ENCODE results near the gene A2M. TPM values are rescaled to one million over a fixed set of nuclear protein-coding genes. Genes with fewer than 3 reads are reported as not detected.

The A2M gene
- total and polyA plus RNA-seq, 2 of the 13 experiments (the other 11 are each of a cell fraction or from before 2014, with no cell fraction given): 2,807 to 6,551 TPM

DNA sequence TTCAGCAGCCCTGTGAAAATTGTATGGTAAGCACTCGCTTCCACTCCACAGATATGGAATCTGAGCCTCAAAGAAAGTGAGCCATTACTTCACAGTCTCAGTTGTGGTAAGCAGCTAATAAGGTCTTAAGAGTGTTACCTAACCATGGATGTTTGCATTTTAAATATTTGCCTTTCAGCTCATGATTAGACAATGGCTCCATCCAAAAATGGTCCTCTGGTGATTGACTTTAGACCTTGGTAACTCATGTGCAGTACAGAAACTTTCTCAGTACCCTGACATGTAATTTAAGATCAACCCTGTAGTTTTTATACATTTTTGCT lies 1.8 kb downstream of the A2M start (continued):
- TF ChIP-seq WIZ (CRISPR knock-in tag; IDR thresholded peaks at IDR 0.05) (no peak), RXRB (CRISPR knock-in tag; IDR thresholded peaks at IDR 0.05; ENCODE audit: borderline replicate concordance) (peak; percentile 43; the same call in 1 of the 2 replicates), SMYD3 (CRISPR knock-in tag; IDR thresholded peaks at IDR 0.05) (peak; percentile 41; the same call in 1 of the 2 replicates), PITX1 (CRISPR knock-in tag; IDR thresholded peaks at IDR 0.05) (peak; percentile 86), ZC3H4 (CRISPR knock-in tag; IDR thresholded peaks at IDR 0.05; ENCODE audit: borderline replicate concordance) (peak; percentile 86; the same call in 1 of the 2 replicates), ZNF331 (CRISPR knock-in tag; IDR thresholded peaks at IDR 0.05) (0 out of 2 replicates have a peak, but pooled peaks have one; percentile 16), NCOA2 (CRISPR knock-in tag; IDR thresholded peaks at IDR 0.05) (peak; percentile 91), ZSCAN12 (CRISPR knock-in tag; IDR thresholded peaks at IDR 0.05) (no peak), BRCA1 (CRISPR knock-in tag; IDR thresholded peaks at IDR 0.05) (peak; percentile 21; the same call in 1 of the 2 replicates), NR2C2 (CRISPR knock-in tag; IDR thresholded peaks at IDR 0.05; ENCODE audit: borderline replicate concordance) (0 out of 2 replicates have a peak, but pooled peaks have one; percentile 42), ZBTB38 (CRISPR knock-in tag; IDR thresholded peaks at IDR 0.05) (no peak), MED13 (CRISPR knock-in tag; IDR thresholded peaks at IDR 0.05) (0 out of 2 replicates have a peak, but pooled peaks have one; percentile 77), ZNF660 (CRISPR knock-in tag; IDR thresholded peaks at IDR 0.05; ENCODE audit: borderline replicate concordance, low read depth) (no peak), FOXA3 (CRISPR knock-in tag; IDR thresholded peaks at IDR 0.05) (peak; percentile 83), ZSCAN31 (CRISPR knock-in tag; IDR thresholded peaks at IDR 0.05; ENCODE audit: low read depth) (no peak)
- TF ChIP-seq, protein P1, sequence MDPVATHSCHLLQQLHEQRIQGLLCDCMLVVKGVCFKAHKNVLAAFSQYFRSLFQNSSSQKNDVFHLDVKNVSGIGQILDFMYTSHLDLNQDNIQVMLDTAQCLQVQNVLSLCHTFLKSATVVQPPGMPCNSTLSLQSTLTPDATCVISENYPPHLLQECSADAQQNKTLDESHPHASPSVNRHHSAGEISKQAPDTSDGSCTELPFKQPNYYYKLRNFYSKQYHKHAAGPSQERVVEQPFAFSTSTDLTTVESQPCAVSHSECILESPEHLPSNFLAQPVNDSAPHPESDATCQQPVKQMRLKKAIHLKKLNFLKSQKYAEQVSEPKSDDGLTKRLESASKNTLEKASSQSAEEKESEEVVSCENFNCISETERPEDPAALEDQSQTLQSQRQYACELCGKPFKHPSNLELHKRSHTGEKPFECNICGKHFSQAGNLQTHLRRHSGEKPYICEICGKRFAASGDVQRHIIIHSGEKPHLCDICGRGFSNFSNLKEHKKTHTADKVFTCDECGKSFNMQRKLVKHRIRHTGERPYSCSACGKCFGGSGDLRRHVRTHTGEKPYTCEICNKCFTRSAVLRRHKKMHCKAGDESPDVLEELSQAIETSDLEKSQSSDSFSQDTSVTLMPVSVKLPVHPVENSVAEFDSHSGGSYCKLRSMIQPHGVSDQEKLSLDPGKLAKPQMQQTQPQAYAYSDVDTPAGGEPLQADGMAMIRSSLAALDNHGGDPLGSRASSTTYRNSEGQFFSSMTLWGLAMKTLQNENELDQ (CRISPR knock-in tag; IDR thresholded peaks at IDR 0.05; ENCODE audit: borderline replicate concordance): 0 out of 2 replicates have a peak, but pooled peaks have one; percentile 32
- TF ChIP-seq, protein P2, sequence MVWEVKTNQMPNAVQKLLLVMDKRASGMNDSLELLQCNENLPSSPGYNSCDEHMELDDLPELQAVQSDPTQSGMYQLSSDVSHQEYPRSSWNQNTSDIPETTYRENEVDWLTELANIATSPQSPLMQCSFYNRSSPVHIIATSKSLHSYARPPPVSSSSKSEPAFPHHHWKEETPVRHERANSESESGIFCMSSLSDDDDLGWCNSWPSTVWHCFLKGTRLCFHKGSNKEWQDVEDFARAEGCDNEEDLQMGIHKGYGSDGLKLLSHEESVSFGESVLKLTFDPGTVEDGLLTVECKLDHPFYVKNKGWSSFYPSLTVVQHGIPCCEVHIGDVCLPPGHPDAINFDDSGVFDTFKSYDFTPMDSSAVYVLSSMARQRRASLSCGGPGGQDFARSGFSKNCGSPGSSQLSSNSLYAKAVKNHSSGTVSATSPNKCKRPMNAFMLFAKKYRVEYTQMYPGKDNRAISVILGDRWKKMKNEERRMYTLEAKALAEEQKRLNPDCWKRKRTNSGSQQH (CRISPR knock-in tag; IDR thresholded peaks at IDR 0.05; ENCODE audit: low read depth): no peak; the same call in 1 of the 2 replicates
- TF ChIP-seq, protein P3, sequence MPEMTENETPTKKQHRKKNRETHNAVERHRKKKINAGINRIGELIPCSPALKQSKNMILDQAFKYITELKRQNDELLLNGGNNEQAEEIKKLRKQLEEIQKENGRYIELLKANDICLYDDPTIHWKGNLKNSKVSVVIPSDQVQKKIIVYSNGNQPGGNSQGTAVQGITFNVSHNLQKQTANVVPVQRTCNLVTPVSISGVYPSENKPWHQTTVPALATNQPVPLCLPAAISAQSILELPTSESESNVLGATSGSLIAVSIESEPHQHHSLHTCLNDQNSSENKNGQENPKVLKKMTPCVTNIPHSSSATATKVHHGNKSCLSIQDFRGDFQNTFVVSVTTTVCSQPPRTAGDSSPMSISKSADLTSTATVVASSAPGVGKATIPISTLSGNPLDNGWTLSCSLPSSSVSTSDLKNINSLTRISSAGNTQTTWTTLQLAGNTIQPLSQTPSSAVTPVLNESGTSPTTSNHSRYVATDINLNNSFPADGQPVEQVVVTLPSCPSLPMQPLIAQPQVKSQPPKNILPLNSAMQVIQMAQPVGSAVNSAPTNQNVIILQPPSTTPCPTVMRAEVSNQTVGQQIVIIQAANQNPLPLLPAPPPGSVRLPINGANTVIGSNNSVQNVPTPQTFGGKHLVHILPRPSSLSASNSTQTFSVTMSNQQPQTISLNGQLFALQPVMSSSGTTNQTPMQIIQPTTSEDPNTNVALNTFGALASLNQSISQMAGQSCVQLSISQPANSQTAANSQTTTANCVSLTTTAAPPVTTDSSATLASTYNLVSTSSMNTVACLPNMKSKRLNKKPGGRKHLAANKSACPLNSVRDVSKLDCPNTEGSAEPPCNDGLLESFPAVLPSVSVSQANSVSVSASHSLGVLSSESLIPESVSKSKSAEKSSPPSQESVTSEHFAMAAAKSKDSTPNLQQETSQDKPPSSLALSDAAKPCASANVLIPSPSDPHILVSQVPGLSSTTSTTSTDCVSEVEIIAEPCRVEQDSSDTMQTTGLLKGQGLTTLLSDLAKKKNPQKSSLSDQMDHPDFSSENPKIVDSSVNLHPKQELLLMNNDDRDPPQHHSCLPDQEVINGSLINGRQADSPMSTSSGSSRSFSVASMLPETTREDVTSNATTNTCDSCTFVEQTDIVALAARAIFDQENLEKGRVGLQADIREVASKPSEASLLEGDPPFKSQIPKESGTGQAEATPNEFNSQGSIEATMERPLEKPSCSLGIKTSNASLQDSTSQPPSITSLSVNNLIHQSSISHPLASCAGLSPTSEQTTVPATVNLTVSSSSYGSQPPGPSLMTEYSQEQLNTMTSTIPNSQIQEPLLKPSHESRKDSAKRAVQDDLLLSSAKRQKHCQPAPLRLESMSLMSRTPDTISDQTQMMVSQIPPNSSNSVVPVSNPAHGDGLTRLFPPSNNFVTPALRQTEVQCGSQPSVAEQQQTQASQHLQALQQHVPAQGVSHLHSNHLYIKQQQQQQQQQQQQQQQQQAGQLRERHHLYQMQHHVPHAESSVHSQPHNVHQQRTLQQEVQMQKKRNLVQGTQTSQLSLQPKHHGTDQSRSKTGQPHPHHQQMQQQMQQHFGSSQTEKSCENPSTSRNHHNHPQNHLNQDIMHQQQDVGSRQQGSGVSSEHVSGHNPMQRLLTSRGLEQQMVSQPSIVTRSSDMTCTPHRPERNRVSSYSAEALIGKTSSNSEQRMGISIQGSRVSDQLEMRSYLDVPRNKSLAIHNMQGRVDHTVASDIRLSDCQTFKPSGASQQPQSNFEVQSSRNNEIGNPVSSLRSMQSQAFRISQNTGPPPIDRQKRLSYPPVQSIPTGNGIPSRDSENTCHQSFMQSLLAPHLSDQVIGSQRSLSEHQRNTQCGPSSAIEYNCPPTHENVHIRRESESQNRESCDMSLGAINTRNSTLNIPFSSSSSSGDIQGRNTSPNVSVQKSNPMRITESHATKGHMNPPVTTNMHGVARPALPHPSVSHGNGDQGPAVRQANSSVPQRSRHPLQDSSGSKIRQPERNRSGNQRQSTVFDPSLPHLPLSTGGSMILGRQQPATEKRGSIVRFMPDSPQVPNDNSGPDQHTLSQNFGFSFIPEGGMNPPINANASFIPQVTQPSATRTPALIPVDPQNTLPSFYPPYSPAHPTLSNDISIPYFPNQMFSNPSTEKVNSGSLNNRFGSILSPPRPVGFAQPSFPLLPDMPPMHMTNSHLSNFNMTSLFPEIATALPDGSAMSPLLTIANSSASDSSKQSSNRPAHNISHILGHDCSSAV (CRISPR knock-in tag; IDR thresholded peaks at IDR 0.05; ENCODE audit: borderline replicate concordance): no peak

Data from HepG2 (cell line).